HCT116 (cell line): Measurements from ENCODE around the gene MAP4K1. TPM values are rescaled to one million over a fixed set of nuclear protein-coding genes. Genes with fewer than 3 reads are reported as not detected.
"Not testable (repeated sequence)": the region's sequence is repeated elsewhere in the genome, so short reads cannot be mapped to it uniquely, and the experiment has no call there.

ENCODE experiments used
- ATAC-seq: fragments of 200-7000 bp; cut with Tn5 transposase; 2 replicates; pipeline ENCODE4 v1.9.1; 2020; ENCODE audit warnings: mild to moderate bottlenecking, moderate library complexity
- BruUV-seq: library from RNA; stranded (reverse); fragments of 400-500 nt; replicated peaks from 2 replicates; lab custom pipeline; 2021; lab: Mats Ljungman, UMichigan
- CTCF ChIA-PET: fragments of 300-600 bp; sonication (Branson Sonifier 250); formaldehyde crosslinking; loops from one replicate; lab custom pipeline; 2021; ENCODE audit warnings: antibody characterized with exemption; lab: Charles Lee
- POLR2A ChIA-PET: fragments of 300-600, 350-600 bp; sonication (Branson Sonifier 250); formaldehyde crosslinking; loops from one replicate; lab custom pipeline; 2021; ENCODE audit warnings: antibody characterized with exemption; lab: Charles Lee
- RAD21 ChIA-PET, 2 experiments: fragments of 300-600 bp; sonication (Branson Sonifier 250); formaldehyde crosslinking; loops; one replicate each; lab custom pipeline; 2023; ENCODE audit warnings: low total read pairs in 2 of 2; ENCODE audit not compliant: uncharacterized antibody in 2 of 2, unreplicated experiment in 2 of 2, low non-redundant PET in 1 of 2; lab: Charles Lee
- DNase-seq: peaks from one replicate; pipeline ENCODE4 v3.0.0-alpha.2; 2010; ENCODE audit warnings: low read depth, low spot score
- H2AFZ ChIP-seq: fragments of 200-600 bp; shearing (Covaris generic), sonication (generic); 2 replicates; pipeline ENCODE4 v1.6.1; 2017; ENCODE audit warnings: low read depth, mixed run types, mixed read lengths, antibody characterized with exemption, low read length; ENCODE audit not compliant: poor library complexity, severe bottlenecking
- H3K27ac ChIP-seq: 2 replicates; pipeline ENCODE4 v1.5.1; 2012; ENCODE audit warnings: low read depth, low read length
- H3K27me3 ChIP-seq: fragments of 200-600 bp; sonication (generic); 2 replicates; pipeline ENCODE4 v1.6.1; 2016; ENCODE audit warnings: mixed run types, low read length, mixed read lengths; ENCODE audit not compliant: insufficient read depth
- H3K36me3 ChIP-seq, 2 experiments: fragments of 200-500 bp in 1 of 2; fragments of 200-600 bp in 1 of 2; sonication (Bioruptor generic) in 1 of 2; sonication (generic) in 1 of 2; 2 replicates each; pipeline versions ENCODE4 v1.5.1 to v1.6.1; 2014 to 2016; ENCODE audit warnings: low read length in 2 of 2, inconsistent platforms in 1 of 2, mixed read lengths in 1 of 2, mixed run types in 1 of 2; ENCODE audit not compliant: insufficient read depth in 2 of 2, control insufficient read depth in 1 of 2
- H3K4me1 ChIP-seq, 2 experiments: fragments of 200-600 bp in 1 of 2; sonication (generic) in 1 of 2; 2 replicates each; pipeline versions ENCODE4 v1.5.1 to v1.6.1; 2012 to 2017; ENCODE audit warnings: low read length in 2 of 2, inconsistent platforms in 1 of 2, mild to moderate bottlenecking in 1 of 2, mixed read lengths in 1 of 2, mixed run types in 1 of 2, moderate library complexity in 1 of 2; ENCODE audit not compliant: insufficient read depth in 2 of 2, control insufficient read depth in 1 of 2
- H3K4me2 ChIP-seq: fragments of 200-600 bp; sonication (generic); 2 replicates; pipeline ENCODE4 v1.6.1; 2017; ENCODE audit warnings: mixed run types, low read length, mixed read lengths
- H3K4me3 ChIP-seq, 2 experiments: fragments of 200-600 bp in 1 of 2; sonication (generic) in 1 of 2; replicated peaks in 1 of 2; 2 replicates each; pipeline ENCODE4 v1.5.1; 2011 to 2016; ENCODE audit warnings: low read length in 2 of 2, control low read depth in 1 of 2, low read depth in 1 of 2, mild to moderate bottlenecking in 1 of 2, mixed read lengths in 1 of 2, mixed run types in 1 of 2
- H3K79me2 ChIP-seq: fragments of 200-600 bp; sonication (generic); 2 replicates; pipeline ENCODE4 v1.6.1; 2017; ENCODE audit warnings: mild to moderate bottlenecking, mixed run types, low read length, moderate library complexity, mixed read lengths; ENCODE audit not compliant: insufficient read depth
- H3K9ac ChIP-seq: fragments of 200-600 bp; sonication (generic); 2 replicates; pipeline ENCODE4 v1.6.1; 2016; ENCODE audit warnings: low read length, mixed read lengths
- H3K9me2 ChIP-seq: fragments of 200-600 bp; sonication (generic), shearing (Covaris generic); 2 replicates; pipeline ENCODE4 v1.6.1; 2017; ENCODE audit warnings: mixed run types, mild to moderate bottlenecking, moderate library complexity; ENCODE audit not compliant: insufficient read depth
- H3K9me3 ChIP-seq, 2 experiments: fragments of 200-500 bp in 1 of 2; fragments of 200-600 bp in 1 of 2; sonication (Bioruptor generic) in 1 of 2; sonication (generic) in 1 of 2; 2 replicates each; pipeline ENCODE4 v1.6.1; 2014 to 2017; ENCODE audit warnings: low read length in 2 of 2, mixed read lengths in 2 of 2, inconsistent platforms in 1 of 2, low read depth in 1 of 2, mild to moderate bottlenecking in 1 of 2, mixed run types in 1 of 2, moderate library complexity in 1 of 2; ENCODE audit not compliant: control insufficient read depth in 1 of 2, insufficient read depth in 1 of 2
- H4K20me1 ChIP-seq: fragments of 200-600 bp; sonication (generic), shearing (Covaris generic); 2 replicates; pipeline ENCODE4 v1.6.1; 2017; ENCODE audit warnings: mixed run types, mild to moderate bottlenecking, moderate library complexity; ENCODE audit not compliant: insufficient read depth
- CEBPB ChIP-seq: IDR thresholded peaks from 2 replicates; pipeline ENCODE4 v1.6.1; 2012; ENCODE audit warnings: low read depth
- EGR1 ChIP-seq: IDR thresholded peaks from 2 replicates; pipeline ENCODE4 v1.6.1; 2012; ENCODE audit warnings: low read depth
- EZH2 ChIP-seq: fragments of 200-600 bp; sonication (generic); IDR thresholded peaks from 2 replicates; pipeline ENCODE4 v1.6.1; 2017; ENCODE audit warnings: antibody characterized with exemption, mixed run types
- FOSL1 ChIP-seq: IDR thresholded peaks from 2 replicates; pipeline ENCODE4 v1.6.1; 2012; ENCODE audit warnings: low read depth
- JUND ChIP-seq: IDR thresholded peaks from 2 replicates; pipeline ENCODE4 v1.6.1; 2012
- POLR2A ChIP-seq: IDR thresholded peaks from 2 replicates; pipeline ENCODE4 v1.7.0; 2011; ENCODE audit warnings: borderline replicate concordance; ENCODE audit not compliant: insufficient read depth, insufficient read length; ENCODE audit errors: extremely low read depth
- SRF ChIP-seq: IDR thresholded peaks from 2 replicates; pipeline ENCODE4 v1.6.1; 2012; ENCODE audit warnings: low read depth
- TCF7L2 ChIP-seq: IDR thresholded peaks from 2 replicates; pipeline ENCODE4 v1.7.0; 2011; ENCODE audit warnings: borderline replicate concordance, inconsistent platforms; ENCODE audit not compliant: insufficient read depth, insufficient read length; ENCODE audit errors: extremely low read depth
- YY1 ChIP-seq: IDR thresholded peaks from 2 replicates; pipeline ENCODE4 v1.6.1; 2011; ENCODE audit warnings: low read length, low read depth, moderate library complexity, mild to moderate bottlenecking; ENCODE audit not compliant: insufficient replicate concordance; ENCODE audit errors: extremely low read depth
- ZNF274 ChIP-seq: fragments of 200-500 bp; sonication (Bioruptor generic); IDR thresholded peaks from 2 replicates; pipeline ENCODE4 v1.6.1; 2014; ENCODE audit warnings: mild to moderate bottlenecking, low read depth, low read length, inconsistent platforms
- intact Hi-C: fragments of 100-400 bp; cut with micrococcal nuclease; formaldehyde crosslinking; loops from 2 replicates; pipeline ENCODE4 v1.10.0; 2022
- total RNA-seq: library from RNA; stranded (reverse); gene quantifications from one replicate; pipeline ENCODE4 v1.2.1, GENCODE V29; 2021; ENCODE audit not compliant: unreplicated experiment
- TF ChIP-seq, protein P1 (sequence below): IDR thresholded peaks from 2 replicates; pipeline ENCODE4 v1.6.1; 2012
- TF ChIP-seq, protein P2 (sequence below): IDR thresholded peaks from 2 replicates; pipeline ENCODE4 v1.6.1; 2012

The MAP4K1 gene
- total RNA-seq, 1 experiment from 2014 or later: 9.1 TPM

DNA sequence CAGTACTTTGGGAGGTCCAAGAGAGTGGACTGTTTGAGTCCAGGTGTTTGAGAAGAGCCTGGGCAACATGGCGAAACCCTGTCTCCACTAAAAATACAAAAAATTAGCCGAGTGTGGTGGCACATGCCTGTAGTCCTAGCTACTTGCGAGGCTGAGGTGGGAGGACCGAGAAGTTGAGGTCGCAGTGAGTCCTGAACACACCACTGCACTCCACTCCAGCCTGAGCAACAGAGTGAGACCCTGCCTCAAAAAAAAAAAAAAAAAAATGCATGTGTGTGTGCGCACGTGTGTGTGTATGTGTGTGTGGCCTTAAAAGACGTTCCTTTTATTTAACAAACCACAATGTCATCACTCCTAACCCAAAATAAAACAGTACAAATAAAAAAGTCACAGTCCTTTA, 62.6 kb downstream of the MAP4K1 start:
- no peak overlapping the region for H3K4me2 ChIP-seq
- BruUV-seq: no TSS peak
- no peak for DNase-seq

DNA sequence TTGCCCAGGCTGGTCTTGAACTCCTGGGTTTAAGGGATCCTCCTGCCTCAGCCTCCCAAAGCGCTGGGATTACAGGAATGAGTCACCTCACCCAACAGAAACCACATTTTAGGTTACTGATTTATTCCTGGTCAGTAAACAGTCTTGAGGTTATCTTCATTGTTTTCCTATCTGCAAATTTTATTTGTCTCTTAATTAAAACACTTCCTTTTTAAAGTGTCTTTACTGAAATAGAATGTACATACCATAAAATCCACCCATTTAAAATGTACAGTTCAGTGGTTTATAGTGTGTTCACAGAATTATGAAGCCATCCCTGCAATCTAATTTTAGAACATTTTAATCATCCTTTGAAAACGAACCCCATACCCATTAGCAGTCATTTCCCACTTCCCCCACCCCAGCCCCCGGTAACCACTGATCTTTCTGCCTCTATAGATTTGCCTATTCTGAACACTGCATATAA, 63.0 kb downstream of the MAP4K1 start:
- Histone ChIP-seq H3K4me3 (no peak overlapping the region), H3K4me1 (peaks cover 0 to 11% of the 10 kb centered on the region in 2 experiments; a peak in 2 of 4 replicates)
- CTCF ChIA-PET: interaction anchor here (0.7 kb wide), 1 partner anchor 79 kb away, joined by 3 read pairs; no protein-coding TSS in a partner anchor

More for the DNA sequence above, 62.6 kb downstream of the MAP4K1 start:
- no peak overlapping the region for H3K4me3 ChIP-seq
- CTCF ChIA-PET: no interaction called here
- POLR2A ChIA-PET: no interaction called here
- intact Hi-C loops: no loop called here
- RAD21 ChIA-PET: no interaction called here
- no peak overlapping the region for H2AFZ ChIP-seq
- peaks cover 0 to 11% of the 10 kb centered on the region in 2 experiments; a peak in 2 of 4 replicates for H3K4me1 ChIP-seq
- no peak overlapping the region for H3K9ac ChIP-seq
- TF ChIP-seq, protein P1, sequence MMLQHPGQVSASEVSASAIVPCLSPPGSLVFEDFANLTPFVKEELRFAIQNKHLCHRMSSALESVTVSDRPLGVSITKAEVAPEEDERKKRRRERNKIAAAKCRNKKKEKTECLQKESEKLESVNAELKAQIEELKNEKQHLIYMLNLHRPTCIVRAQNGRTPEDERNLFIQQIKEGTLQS: no peak
- no peak for TF ChIP-seq CEBPB
- TF ChIP-seq SRF: no peak
- no peak for TF ChIP-seq POLR2A
- TF ChIP-seq, protein P2, sequence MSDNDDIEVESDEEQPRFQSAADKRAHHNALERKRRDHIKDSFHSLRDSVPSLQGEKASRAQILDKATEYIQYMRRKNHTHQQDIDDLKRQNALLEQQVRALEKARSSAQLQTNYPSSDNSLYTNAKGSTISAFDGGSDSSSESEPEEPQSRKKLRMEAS: no peak
- no peaks in the 10 kb centered on the region for H3K9me3 ChIP-seq
- H3K27me3 ChIP-seq: no peaks in the 10 kb centered on the region
- ATAC-seq: no peak
- H3K9me2 ChIP-seq: no peaks in the 10 kb centered on the region
- H4K20me1 ChIP-seq: no peaks in the 10 kb centered on the region
- H3K36me3 ChIP-seq: no peaks in the 10 kb centered on the region
- H3K79me2 ChIP-seq: no peaks in the 10 kb centered on the region
- H3K27ac ChIP-seq: no peak overlapping the region

DNA sequence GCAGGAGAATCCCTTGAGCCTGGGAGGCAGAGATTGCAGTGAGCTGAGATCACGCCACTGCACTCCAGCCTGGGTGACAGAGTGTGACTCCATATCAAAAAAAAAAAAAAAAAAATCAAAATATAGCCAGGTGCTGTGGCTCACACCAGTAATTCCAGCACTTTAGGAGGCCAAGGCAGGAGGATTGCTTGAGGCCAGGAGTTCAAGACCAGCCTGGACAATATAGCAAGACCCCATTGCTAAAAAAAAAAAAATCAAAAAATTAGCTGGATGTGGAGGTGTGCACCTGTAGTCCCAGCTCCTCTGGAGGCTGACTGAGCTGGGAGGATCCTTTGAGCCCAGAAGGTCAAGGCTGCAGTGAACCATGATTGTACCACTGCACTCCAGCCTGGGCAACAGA, 64.5 kb downstream of the MAP4K1 start:
- H3K27me3 ChIP-seq, ATAC-seq, POLR2A ChIA-PET, H2AFZ ChIP-seq, H3K4me3 ChIP-seq, H3K9ac ChIP-seq, H3K4me2 ChIP-seq, H4K20me1 ChIP-seq, DNase-seq, H3K79me2 ChIP-seq, BruUV-seq, RAD21 ChIA-PET, H3K9me2 ChIP-seq, H3K27ac ChIP-seq, CTCF ChIA-PET, H3K36me3 ChIP-seq, H3K9me3 ChIP-seq, intact Hi-C loops: not testable (repeated sequence)
- H3K4me1 ChIP-seq: peaks cover 0 to 11% of the 10 kb centered on the region in 2 experiments; a peak in 2 of 4 replicates

More for the DNA sequence above, 63.0 kb downstream of the MAP4K1 start:
- H3K9ac ChIP-seq: no peak overlapping the region
- ChIA-PET RAD21 (no interaction called here), POLR2A (no interaction called here)
- BruUV-seq: no TSS peak
- no peaks in the 10 kb centered on the region for H4K20me1 ChIP-seq
- no peaks in the 10 kb centered on the region for H3K27me3 ChIP-seq
- no peak overlapping the region for H3K27ac ChIP-seq
- H3K36me3 ChIP-seq: no peaks in the 10 kb centered on the region
- intact Hi-C loops: no loop called here
- no peak for DNase-seq
- no peaks in the 10 kb centered on the region for H3K9me3 ChIP-seq
- no peak for TF ChIP-seq EGR1
- no peak for TF ChIP-seq YY1
- no peak for TF ChIP-seq JUND
- TF ChIP-seq, protein P1: no peak
- no peak for TF ChIP-seq FOSL1
- no peak for TF ChIP-seq TCF7L2
- no peak for TF ChIP-seq ZNF274
- TF ChIP-seq EZH2: no peak
- no peaks in the 10 kb centered on the region for H3K9me2 ChIP-seq
- no peaks in the 10 kb centered on the region for H3K79me2 ChIP-seq
- no peak for ATAC-seq
- H2AFZ ChIP-seq: no peak overlapping the region
- no peak overlapping the region for H3K4me2 ChIP-seq
